GM11168 (cell line): ENCODE measurements around the gene UBE2E2.

Experiments used
- in situ Hi-C: fragments of 300-500 bp; cut with MboI; formaldehyde crosslinking; loops from one replicate; pipeline ENCODE4 v1.12.0; 2022; ENCODE audit warnings: low sequenced_read_pairs; ENCODE audit not compliant: unreplicated experiment

UBE2E2 gene

GRCh38 chr3:23493889-23494288, 290.8 kb downstream of the UBE2E2 start:
- in situ Hi-C loops = no loop called here

DNA sequence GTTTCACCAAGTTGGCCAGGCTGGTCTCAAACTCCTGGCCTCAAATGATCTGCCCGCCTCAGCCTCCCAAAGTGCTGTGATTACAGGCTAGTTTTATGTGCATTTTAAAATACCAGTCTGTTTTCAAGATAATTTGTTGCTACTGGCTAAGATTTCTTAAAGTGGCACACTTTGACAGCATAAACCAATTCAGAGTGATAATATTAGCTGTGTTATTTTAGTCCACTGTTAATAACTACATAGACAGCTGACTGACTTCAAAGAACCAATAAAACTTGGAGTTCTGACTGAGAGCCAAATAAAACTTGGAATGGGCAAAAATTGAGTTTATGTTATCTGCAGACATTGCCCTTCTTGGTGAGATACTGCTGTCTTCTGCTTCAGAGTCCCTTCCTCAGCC, 291.8 kb downstream of the UBE2E2 start:
- in situ Hi-C loops = no loop called here

- in situ Hi-C loops = no loop called here
Measured at GRCh38 chr3:23495507-23495906, 292.4 kb downstream of the UBE2E2 start.

- in situ Hi-C loops = no loop called here
Measured at GRCh38 chr3:23496165-23496564, 293.0 kb downstream of the UBE2E2 start.

- in situ Hi-C loops = no loop called here
Measured at GRCh38 chr3:23497156-23497555, 294.0 kb downstream of the UBE2E2 start.

DNA sequence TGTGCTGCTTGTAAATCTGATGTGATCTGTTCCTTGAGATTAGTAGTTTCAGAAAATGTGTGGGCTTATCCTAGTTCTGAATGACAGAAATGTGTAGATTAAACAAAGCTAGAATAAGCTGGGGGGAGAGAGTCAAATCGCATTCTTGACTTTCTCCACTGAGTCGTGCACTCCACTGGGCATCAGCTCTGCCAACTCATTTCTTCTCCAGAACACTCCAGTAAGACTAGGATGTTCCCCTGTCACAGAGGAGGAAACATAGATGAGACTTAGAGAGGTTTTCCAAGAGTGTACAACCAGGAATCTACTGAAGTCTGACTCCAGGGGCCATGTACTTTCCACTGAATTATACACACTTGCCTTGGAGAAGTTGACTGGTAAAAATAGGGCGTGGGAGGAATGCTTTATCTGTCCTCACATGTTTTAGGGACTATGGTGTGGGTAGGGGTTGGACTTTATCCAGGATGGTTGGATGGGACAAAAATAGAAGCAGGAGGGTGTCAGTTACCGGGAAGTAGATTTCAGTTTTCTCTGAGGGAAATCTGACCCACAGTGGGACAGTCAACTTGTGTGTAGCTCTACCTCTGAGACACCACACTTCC, 298.2 kb downstream of the UBE2E2 start:
- in situ Hi-C loops = no loop called here

DNA sequence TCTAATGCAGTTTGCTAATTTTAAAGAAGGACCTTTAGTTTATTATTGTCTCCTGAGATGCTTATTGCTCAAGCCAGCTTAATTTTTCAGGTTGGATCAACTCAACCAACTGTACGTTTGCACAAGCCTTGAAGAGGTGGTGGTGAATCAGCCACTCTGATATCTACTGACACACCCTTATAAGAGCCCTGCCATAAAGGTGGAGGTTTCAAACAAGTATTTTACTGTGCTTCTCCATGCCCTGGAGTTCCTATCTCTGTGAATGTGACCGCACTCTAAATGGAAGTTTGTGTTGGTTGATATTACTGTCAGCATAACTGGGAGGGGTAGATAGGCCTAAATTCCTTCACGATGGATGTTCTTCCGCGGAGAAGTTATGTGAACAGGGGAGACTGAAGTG, 305.3 kb downstream of the UBE2E2 start:
- in situ Hi-C loops = no loop called here

DNA sequence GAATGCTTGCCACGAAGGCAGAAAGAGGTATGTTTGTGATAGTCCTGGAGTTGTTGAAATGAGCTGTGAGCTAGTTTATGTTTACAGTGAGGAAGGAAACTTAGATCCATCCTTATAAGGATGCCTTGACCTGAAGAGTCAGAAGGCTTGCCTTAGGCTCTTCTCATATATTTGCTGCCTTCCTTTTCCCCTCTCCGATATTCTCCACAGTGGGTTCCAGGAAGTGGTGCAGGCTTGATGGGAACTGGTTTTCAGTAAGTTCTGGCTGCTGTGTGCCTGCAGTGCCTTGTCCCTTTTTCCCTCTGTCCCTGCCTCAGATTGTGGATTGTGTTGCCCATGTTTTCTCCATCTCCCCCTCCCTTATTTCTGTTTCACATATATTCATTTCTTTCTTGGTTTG, 315.3 kb downstream of the UBE2E2 start:
- in situ Hi-C loops = no loop called here

DNA sequence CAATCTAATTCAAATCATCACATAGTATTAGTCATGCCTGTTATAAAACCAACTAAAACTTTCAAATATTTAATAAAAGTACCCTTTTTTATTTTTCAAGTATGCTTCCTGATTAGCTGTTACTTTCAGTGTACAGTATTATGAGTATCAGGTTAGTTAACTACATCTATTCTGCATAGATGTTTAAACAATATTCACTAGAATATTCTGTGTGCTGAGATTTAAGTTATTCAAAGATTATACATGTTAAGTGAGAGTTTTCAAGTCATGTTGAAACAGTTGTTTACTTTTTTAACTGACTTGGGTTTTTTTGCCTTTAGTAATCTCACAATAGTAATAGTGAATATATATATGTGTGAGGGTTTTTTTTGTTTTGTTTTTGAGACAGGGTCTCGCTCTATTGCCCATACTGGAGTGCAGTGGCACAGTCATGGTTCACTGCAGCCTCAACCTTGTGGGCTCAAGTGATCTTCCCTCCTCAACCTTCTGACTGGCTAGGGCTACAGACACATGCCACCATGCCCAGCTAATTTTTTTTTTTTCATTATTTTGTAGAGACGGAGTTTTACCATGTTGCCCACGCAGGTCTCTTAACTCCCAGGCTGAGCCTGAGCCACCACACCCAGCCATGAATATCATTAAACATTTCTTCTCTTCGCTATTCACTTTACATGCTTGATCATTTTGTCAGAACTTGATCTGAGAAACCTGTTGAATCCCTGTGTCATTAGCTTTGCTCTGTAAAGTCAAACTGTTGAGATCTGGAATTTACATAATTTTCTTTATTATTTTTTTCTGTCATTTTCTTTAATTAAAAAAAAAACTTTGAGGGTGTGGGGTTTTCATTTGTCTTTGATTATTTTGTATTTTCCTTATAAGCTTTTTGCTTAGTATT, 316.4 kb downstream of the UBE2E2 start:
- in situ Hi-C loops = no loop called here

GRCh38 chr3:23527326-23527725, 324.2 kb downstream of the UBE2E2 start:
- in situ Hi-C loops = no loop called here

GRCh38 chr3:23533596-23533995, 330.5 kb downstream of the UBE2E2 start:
- in situ Hi-C loops = no loop called here

DNA sequence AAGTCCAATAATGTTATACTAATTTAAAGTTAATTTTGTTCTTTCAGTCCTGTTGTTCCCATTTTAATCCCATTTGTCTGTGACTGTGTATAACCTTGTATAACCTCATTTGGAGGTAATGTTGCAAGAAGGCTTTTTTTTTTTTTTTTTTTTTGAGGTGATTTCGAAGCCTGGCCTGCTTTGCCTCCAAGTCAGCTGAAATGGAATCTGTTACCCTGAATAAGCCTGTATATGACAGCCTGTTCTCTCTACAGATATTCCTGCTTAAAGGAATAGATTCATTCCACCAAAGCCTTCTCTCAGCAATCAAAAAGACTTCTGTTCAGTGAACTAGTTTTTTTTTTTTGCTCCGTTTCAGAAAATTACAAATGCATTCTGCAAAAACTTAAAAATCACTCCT, 330.9 kb downstream of the UBE2E2 start:
- in situ Hi-C loops = no loop called here

- in situ Hi-C loops = no loop called here
Measured at GRCh38 chr3:23537101-23537551, 334.0 kb downstream of the UBE2E2 start.

GRCh38 chr3:23539185-23539584, 336.1 kb downstream of the UBE2E2 start:
- in situ Hi-C loops = no loop called here

DNA sequence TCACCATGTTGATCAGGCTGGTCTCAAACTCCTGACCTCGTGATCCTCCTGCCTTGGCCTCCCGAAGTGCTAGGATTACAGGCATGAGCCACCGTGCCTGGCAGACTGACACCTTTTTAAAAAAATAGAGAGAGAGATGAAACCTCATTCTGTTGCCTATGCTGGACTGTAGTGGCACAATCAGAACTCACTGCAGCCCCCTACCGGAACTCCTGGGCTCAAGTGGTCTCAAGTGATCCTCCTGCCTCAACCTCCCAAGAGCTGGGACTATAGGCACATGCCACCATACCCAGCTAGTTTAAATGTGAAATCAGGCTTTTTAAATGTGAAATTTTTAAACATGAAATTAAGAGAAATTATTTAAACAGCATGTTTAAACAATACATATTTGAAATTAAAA, 337.5 kb downstream of the UBE2E2 start:
- in situ Hi-C loops = no loop called here

DNA sequence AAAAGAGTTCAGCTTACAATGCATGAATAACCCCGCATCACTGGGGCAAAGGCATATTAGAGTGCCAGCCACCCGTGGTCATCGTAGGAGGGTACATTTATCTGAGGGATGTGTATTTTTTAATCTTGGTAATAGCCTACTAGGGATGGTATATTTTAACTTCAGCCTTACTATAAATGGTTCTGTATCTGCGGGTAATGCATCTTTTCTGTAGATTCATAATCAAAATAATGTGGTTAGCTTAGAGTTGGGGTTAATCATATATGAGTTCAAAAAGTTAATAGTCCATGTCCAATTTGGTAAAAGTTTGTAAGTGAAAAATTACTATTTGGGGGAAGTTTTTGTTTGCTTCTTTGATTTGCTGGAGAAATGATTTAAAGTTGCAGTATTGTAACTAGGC, 339.0 kb downstream of the UBE2E2 start:
- in situ Hi-C loops = no loop called here

DNA sequence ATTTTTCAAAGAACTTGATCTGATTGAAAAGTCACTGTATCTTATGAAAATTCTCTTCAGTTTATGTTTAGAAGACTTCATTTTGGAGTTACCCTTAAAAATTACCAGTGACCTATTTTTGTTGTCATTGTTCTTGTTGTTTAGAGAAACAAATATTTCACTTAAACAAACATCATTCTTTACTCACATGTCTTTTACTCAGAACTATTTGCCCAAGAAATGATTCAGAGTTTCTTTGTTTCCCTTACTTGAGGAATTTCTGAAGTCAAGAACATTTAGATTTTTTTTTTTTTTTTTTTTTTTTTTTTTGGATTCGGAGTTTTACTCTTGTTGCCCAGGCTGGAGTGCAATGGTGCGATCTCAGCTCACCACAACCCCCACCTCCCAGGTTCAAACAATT, 343.1 kb downstream of the UBE2E2 start:
- in situ Hi-C loops = no loop called here

DNA sequence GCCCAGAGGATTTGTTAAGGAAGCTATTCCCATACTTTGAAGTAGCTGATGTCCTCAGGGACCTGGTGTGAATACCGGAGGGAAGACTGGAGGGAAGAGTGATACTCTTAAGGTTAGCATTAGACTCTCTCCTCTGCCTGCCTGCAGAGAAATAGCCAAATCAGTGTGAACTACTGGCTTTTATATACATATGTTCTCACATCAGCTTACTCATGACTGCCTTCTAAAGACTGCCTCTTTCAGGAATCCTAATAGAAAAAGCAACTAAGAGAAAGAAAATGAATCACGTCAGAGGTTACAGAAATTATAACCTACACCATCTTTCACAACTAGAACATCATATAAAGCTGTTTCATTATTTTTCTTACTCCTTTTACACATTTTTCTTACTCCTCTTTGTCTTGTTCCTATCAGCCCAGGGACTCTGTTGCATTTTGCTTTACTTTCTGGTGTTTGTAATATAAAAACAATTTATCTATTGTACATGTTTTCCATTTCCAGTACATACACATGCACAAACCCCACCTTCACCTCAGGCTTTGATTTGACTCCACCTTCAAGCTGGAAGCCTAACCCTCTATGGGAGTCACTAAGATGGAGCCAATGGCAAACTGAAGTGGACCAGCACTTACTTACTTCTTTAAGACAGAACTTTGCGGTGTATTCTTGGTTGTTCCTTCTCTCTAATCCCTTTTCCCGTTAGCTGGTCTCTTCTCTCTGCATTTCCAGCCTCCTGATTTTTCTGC, 345.0 kb downstream of the UBE2E2 start:
- in situ Hi-C loops = no loop called here

DNA sequence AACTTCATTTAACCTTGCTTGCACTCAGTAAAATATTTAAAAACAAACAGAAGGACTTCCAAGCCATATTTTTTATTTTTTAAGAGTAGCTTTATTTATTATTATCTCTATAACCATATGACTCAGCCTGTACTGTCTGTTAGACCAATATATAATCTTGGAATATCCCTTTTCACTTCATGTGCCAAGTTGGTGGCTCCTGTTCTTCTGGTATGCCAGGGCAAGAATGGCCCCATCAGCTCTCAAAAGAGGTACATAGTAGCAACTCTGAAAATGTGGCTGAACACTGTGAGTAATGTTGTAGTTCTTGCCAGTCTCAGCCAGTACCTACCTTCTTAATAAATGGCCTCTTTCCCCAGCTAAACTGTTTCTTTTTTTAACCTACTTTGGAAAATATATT, 345.6 kb downstream of the UBE2E2 start:
- in situ Hi-C loops = no loop called here

DNA sequence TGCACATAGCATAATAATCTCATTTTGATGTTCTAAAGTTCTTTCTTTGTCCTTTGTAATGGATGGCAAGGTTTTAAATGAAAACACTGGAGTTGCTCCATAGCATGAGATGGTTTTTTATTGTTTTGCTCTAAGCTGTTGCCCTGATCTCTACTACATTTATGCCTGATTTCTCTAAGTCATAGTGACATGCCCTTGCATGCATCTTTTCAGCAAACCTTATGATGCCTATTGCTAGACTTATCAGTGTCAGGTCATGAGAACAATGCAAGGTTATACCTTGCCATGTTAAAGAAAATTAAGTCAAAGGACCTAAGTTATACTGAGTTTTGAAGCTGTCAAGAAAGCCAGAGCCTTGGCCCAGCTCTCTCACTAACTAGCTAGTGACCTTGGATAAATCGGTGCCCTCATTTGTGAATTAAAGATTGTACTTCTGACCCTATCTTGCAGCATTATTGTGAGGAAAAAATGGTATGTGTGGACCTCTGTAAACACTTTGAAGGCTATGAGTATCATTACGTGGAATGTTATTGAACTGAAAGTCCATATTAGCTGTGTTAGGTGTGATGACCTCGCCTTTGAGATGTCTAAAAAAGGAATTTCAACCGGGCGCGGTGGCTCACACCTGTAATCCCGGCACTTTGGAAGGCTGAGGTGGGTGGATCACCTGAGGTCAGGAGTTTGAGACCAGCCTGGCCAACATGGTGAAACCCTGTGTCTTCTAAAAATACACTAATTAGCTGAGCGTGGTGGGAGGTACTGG, 346.2 kb downstream of the UBE2E2 start:
- in situ Hi-C loops = no loop called here
